H9 (cell line): ENCODE measurements around the gene TMEM208. TPM values are rescaled to one million over a fixed set of nuclear protein-coding genes. Genes with fewer than 3 reads are reported as not detected.

Source experiments
- DNase-seq: peaks from one replicate; pipeline ENCODE4 v3.0.0-alpha.2; 2017
- H2AFZ ChIP-seq: one replicate; pipeline ENCODE4 v1.6.1; 2013; ENCODE audit warnings: mild to moderate bottlenecking, low read length, control low read depth, moderate library complexity
- H2AK5ac ChIP-seq: 2 replicates; pipeline ENCODE4 v1.6.1; 2013; ENCODE audit warnings: low read length, control low read depth, mixed read lengths; ENCODE audit not compliant: insufficient read length
- H2BK120ac ChIP-seq: one replicate; pipeline ENCODE4 v1.6.1; 2013; ENCODE audit warnings: low read depth, mild to moderate bottlenecking, low read length, control low read depth, inconsistent platforms; ENCODE audit not compliant: poor library complexity, severe bottlenecking
- H2BK12ac ChIP-seq: 2 replicates; pipeline ENCODE4 v1.6.1; 2013; ENCODE audit warnings: low read length, control low read depth, mixed read lengths, low read depth; ENCODE audit not compliant: insufficient read length
- H2BK15ac ChIP-seq: 2 replicates; pipeline ENCODE4 v1.6.1; 2013; ENCODE audit warnings: low read depth, low read length, control low read depth
- H2BK20ac ChIP-seq: one replicate; pipeline ENCODE4 v1.6.1; 2013; ENCODE audit warnings: low read depth, mild to moderate bottlenecking, low read length, control low read depth, inconsistent platforms; ENCODE audit not compliant: poor library complexity, severe bottlenecking
- H2BK5ac ChIP-seq: 2 replicates; pipeline ENCODE4 v1.6.1; 2013; ENCODE audit warnings: low read length, control low read depth, mixed read lengths; ENCODE audit not compliant: insufficient read length
- H3K14ac ChIP-seq: 2 replicates; pipeline ENCODE4 v1.6.1; 2013; ENCODE audit warnings: low read length, control low read depth; ENCODE audit not compliant: insufficient read depth
- H3K18ac ChIP-seq: 2 replicates; pipeline ENCODE4 v1.6.1; 2013; ENCODE audit warnings: low read depth, mild to moderate bottlenecking, mixed read lengths, low read length, control low read depth; ENCODE audit not compliant: insufficient read length
- H3K23ac ChIP-seq: 2 replicates; pipeline ENCODE4 v1.6.1; 2013; ENCODE audit warnings: low read length, control low read depth, mixed read lengths, low read depth; ENCODE audit not compliant: insufficient read length
- H3K23me2 ChIP-seq: 2 replicates; pipeline ENCODE4 v1.6.1; 2013; ENCODE audit warnings: low read depth, mild to moderate bottlenecking, mixed read lengths, low read length, control low read depth; ENCODE audit not compliant: insufficient read length, poor library complexity, severe bottlenecking
- H3K27ac ChIP-seq: 2 replicates; pipeline ENCODE4 v1.5.1; 2013; ENCODE audit warnings: low read length, control low read depth, mixed read lengths, low read depth; ENCODE audit not compliant: insufficient read length
- H3K27me3 ChIP-seq: 2 replicates; pipeline ENCODE4 v1.6.1; 2013; ENCODE audit warnings: low read length, control low read depth, inconsistent platforms; ENCODE audit not compliant: insufficient read depth
- H3K4ac ChIP-seq: 2 replicates; pipeline ENCODE4 v1.6.1; 2013; ENCODE audit warnings: low read depth, mild to moderate bottlenecking, control low read depth, inconsistent platforms, low read length, moderate library complexity
- H3K4me1 ChIP-seq: 2 replicates; pipeline ENCODE4 v1.6.1; 2013; ENCODE audit warnings: low read length, control low read depth, inconsistent platforms; ENCODE audit not compliant: insufficient read depth
- H3K4me2 ChIP-seq: 2 replicates; pipeline ENCODE4 v1.6.1; 2013; ENCODE audit warnings: low read length, control low read depth, mixed read lengths; ENCODE audit not compliant: insufficient read length, insufficient read depth
- H3K56ac ChIP-seq: 2 replicates; pipeline ENCODE4 v1.6.1; 2013; ENCODE audit warnings: low read depth, mild to moderate bottlenecking, mixed read lengths, low read length, control low read depth; ENCODE audit not compliant: insufficient read length
- H3K79me1 ChIP-seq: 2 replicates; pipeline ENCODE4 v1.6.1; 2013; ENCODE audit warnings: low read depth, mild to moderate bottlenecking, moderate library complexity, low read length, control low read depth, inconsistent platforms; ENCODE audit not compliant: insufficient read depth, poor library complexity, severe bottlenecking
- H3K79me2 ChIP-seq: 2 replicates; pipeline ENCODE4 v1.6.1; 2013; ENCODE audit warnings: low read length, control low read depth, inconsistent platforms; ENCODE audit not compliant: insufficient read depth
- H3K9ac ChIP-seq: 2 replicates; pipeline ENCODE4 v1.6.1; 2013; ENCODE audit warnings: low read length, control low read depth, mixed read lengths; ENCODE audit not compliant: insufficient read length; ENCODE audit errors: extremely low read depth
- H3K9me3 ChIP-seq: one replicate; pipeline ENCODE4 v1.6.1; 2013; ENCODE audit warnings: low read depth, low read length, inconsistent platforms; ENCODE audit not compliant: control insufficient read depth
- H3T11ph ChIP-seq: one replicate; pipeline ENCODE4 v1.6.1; 2013; ENCODE audit warnings: mild to moderate bottlenecking, low read length, control low read depth, inconsistent platforms
- H4K20me1 ChIP-seq: one replicate; pipeline ENCODE4 v1.6.1; 2013; ENCODE audit not compliant: control insufficient read depth, insufficient read length, insufficient read depth
- H4K5ac ChIP-seq: 2 replicates; pipeline ENCODE4 v1.6.1; 2013; ENCODE audit warnings: low read depth, mild to moderate bottlenecking, mixed read lengths, low read length, control low read depth; ENCODE audit not compliant: insufficient read length
- H4K8ac ChIP-seq: replicated peaks from 2 replicates; pipeline ENCODE4 v1.6.1; 2013; ENCODE audit warnings: low read length, control low read depth, mixed read lengths, low read depth; ENCODE audit not compliant: insufficient read length
- H4K91ac ChIP-seq: 2 replicates; pipeline ENCODE4 v1.6.1; 2013; ENCODE audit warnings: low read depth, mild to moderate bottlenecking, moderate library complexity, mixed read lengths, low read length, control low read depth; ENCODE audit not compliant: insufficient read length
- H3K27ac Mint-ChIP-seq, 3 experiments: 2 replicates in 2 of 3; 3 replicates in 1 of 3; pipeline ENCODE4 v1.8.0; 2020 to 2021; ENCODE audit warnings: mixed read lengths in 3 of 3, mild to moderate bottlenecking in 1 of 3, moderate library complexity in 1 of 3
- H3K27me3 Mint-ChIP-seq: 2 replicates; pipeline ENCODE4 v1.8.0; 2021; ENCODE audit warnings: low read depth, mild to moderate bottlenecking, moderate library complexity, mixed read lengths
- H3K36me3 Mint-ChIP-seq, 3 experiments: 2 replicates in 2 of 3; 3 replicates in 1 of 3; pipeline ENCODE4 v1.8.0; 2020 to 2021; ENCODE audit warnings: low read depth in 3 of 3, mixed read lengths in 3 of 3; ENCODE audit not compliant: insufficient read depth in 1 of 3
- H3K4me1 Mint-ChIP-seq, 2 experiments: 2 replicates each; pipeline ENCODE4 v1.8.0; 2020; ENCODE audit warnings: mixed read lengths in 2 of 2
- H3K4me3 Mint-ChIP-seq, 2 experiments: 2 replicates in 1 of 2; 3 replicates in 1 of 2; pipeline ENCODE4 v1.8.0; 2020 to 2021; ENCODE audit warnings: mild to moderate bottlenecking in 2 of 2, mixed read lengths in 2 of 2, moderate library complexity in 1 of 2
- H3K9me3 Mint-ChIP-seq, 2 experiments: 2 replicates in 1 of 2; 3 replicates in 1 of 2; pipeline ENCODE4 v1.8.0; 2020; ENCODE audit warnings: mild to moderate bottlenecking in 2 of 2, mixed read lengths in 2 of 2, moderate library complexity in 1 of 2
- CTCF ChIP-seq: fragments of 200-600 bp; sonication (generic); conservative IDR thresholded peaks from 3 replicates; pipeline ENCODE4 v1.8.0; 2021; ENCODE audit warnings: antibody characterized with exemption, mild to moderate bottlenecking
- WGBS: extraction: QIAGEN DNeasy Blood & Tissue Kit; methylation state at CpG from one replicate; pipeline ENCODE4 v1.1.7; 2013; ENCODE audit warnings: missing lambda C conversion rate, low lambda C conversion rate, mixed read lengths; ENCODE audit not compliant: insufficient read length; ENCODE audit errors: extremely low coverage; 5-methylcytosine and 5-hydroxymethylcytosine counted together
- total RNA-seq: library from RNA; stranded (reverse); gene quantifications from 2 replicates; pipeline ENCODE4 v1.2.1, GENCODE V29; 2021

Gene TMEM208
- total RNA-seq, 1 experiment from 2014 or later: 42.6 TPM

- H2BK5ac ChIP-seq: no peak overlapping the region
- no peak overlapping the region for H2AFZ ChIP-seq
- no peaks in the 10 kb centered on the region for H3K79me2 ChIP-seq
- no peak overlapping the region for H2BK12ac ChIP-seq
- H2BK120ac ChIP-seq: no peak overlapping the region
- H3K27ac Mint-ChIP-seq: no peak overlapping the region
- no peak overlapping the region for H4K8ac ChIP-seq
- H3K23ac ChIP-seq: no peak overlapping the region
- H3K4me1 Mint-ChIP-seq: peaks cover 10 to 12% of the 10 kb centered on the region in 2 experiments; a peak in 3 of 4 replicates
- no peaks in the 10 kb centered on the region; the same call in 1 of the 2 replicates for H3K27me3 ChIP-seq
- no peak overlapping the region for H2AK5ac ChIP-seq
- no peak overlapping the region for H2BK20ac ChIP-seq
- H3K9me3 Mint-ChIP-seq: no peaks in the 10 kb centered on the region
- H2BK15ac ChIP-seq: no peak overlapping the region; the same call in 1 of the 2 replicates
- no peaks in the 10 kb centered on the region for H3K23me2 ChIP-seq
- no peak for DNase-seq
- H4K20me1 ChIP-seq: no peaks in the 10 kb centered on the region
- no CpG with 5 or more reads among the region's 21 CpGs for WGBS
- H3K36me3 Mint-ChIP-seq: peaks cover 0 to 9% (median 0%) of the 10 kb centered on the region in 3 experiments; a peak in 2 of 7 replicates
- H3T11ph ChIP-seq: no peak overlapping the region
- no peak overlapping the region for H3K4me3 Mint-ChIP-seq
- no peaks in the 10 kb centered on the region for H3K79me1 ChIP-seq
- H3K9me3 ChIP-seq: no peaks in the 10 kb centered on the region
- peaks cover 14% of the 10 kb centered on the region for H3K27me3 Mint-ChIP-seq
- no peak overlapping the region for H3K27ac ChIP-seq
- no peak for TF ChIP-seq CTCF
- H3K4ac ChIP-seq: no peak overlapping the region
- H4K5ac ChIP-seq: no peak overlapping the region
- H3K14ac ChIP-seq: 0 out of 2 replicates have a peak overlapping the region, but pooled peaks have one; percentile 6
- H3K4me2 ChIP-seq: no peak overlapping the region
- H3K56ac ChIP-seq: no peak overlapping the region
- no peak overlapping the region for H3K9ac ChIP-seq
- no peaks in the 10 kb centered on the region for H3K4me1 ChIP-seq
- H4K91ac ChIP-seq: no peak overlapping the region
- H3K18ac ChIP-seq: no peak overlapping the region
Measured at GRCh38 chr16:67207249-67208091, 19.5 kb upstream of the TMEM208 start.
